GM21786 (cell line): ENCODE results near the gene VPS13D.
"Not testable (repeated sequence)": the region's sequence is repeated elsewhere in the genome, so short reads cannot be mapped to it uniquely, and the experiment has no call there.

Source experiments
- ATAC-seq: cut with Tn5 transposase; IDR thresholded peaks from one replicate; pipeline ENCODE4 v1.9.1; 2021; ENCODE audit not compliant: unreplicated experiment

The VPS13D gene

DNA sequence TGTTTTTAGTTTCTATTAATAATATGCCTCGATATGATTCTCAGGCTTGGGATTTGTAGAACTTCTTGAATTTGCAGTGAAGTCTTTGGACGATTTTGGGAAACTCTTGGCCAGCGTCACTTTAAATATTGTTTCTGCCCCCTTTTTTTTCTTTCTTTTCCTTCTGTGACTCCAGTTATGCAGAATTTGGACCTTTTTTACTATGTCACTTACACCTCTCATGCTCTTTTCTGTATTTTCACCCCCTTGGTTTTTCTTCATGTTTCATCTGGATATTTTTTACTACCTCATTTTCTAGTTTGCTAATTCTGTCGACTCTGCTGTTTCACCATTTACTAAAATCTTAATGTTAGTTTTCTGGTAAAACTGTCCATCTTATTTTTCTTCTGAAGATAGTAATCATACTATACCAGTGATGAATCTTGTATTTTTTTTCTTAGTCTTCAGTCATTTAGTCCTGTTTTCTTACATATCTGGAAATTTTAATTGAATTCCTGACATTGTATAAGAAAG lies 214.6 kb downstream of the VPS13D start:
- ATAC-seq, result no peak

DNA sequence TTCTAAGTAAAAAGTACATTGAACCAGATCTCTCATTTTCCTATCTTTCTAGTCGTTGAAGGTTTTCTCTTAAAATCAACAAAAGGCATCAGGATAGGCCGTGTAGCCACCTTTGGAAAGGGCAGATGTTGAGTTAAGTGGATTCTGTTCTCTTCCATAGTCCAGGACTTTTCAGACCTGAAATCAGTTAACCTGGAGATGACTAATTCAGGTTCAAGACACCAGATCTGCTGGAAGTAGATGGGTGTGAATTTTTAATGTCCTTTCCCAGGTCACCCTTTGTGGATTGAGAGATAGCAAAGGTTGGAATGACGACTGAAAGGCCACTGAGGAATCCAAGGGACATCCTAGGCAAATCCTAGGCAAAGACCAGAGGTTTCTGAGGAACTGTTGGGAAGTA lies 215.4 kb downstream of the VPS13D start:
- ATAC-seq, result no peak

DNA sequence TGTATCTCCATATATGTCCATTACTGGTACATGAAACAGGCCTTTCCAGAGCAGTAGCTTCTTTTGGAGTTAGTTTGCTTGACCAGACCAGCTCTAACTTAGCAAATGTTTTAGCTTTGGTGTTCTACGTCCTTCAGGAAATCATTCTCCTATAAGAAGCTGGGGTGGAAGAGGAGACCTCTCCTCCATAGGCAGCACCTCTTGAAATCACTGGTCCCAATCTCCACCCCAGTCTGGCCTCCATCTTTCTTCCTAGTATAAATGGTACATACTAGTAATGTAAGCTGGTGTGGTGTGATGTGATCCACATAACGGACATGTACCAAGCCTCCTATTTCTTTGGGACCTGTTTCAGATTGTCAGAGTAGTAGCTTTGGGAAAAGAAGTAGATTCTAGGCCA lies 216.8 kb downstream of the VPS13D start:
- no peak for ATAC-seq

DNA sequence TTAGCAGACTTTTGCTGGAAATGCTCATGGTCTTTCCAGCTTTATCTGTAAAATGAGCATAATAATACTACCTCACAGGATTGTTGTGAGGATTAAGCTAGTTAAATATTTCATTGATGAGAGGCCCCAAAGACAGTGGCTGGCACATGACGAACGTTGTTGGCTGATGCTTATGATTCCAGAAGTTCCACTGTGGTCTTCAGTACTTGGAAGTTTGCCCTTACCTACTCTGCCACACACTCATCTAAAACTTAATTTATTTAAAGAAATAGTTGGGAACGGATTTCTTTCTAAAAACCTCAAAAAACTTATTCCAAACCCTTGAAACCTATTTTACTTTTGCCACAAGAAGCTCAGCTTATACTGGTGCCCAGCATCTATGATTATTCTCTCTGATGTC lies 217.5 kb downstream of the VPS13D start:
- no peak for ATAC-seq

DNA sequence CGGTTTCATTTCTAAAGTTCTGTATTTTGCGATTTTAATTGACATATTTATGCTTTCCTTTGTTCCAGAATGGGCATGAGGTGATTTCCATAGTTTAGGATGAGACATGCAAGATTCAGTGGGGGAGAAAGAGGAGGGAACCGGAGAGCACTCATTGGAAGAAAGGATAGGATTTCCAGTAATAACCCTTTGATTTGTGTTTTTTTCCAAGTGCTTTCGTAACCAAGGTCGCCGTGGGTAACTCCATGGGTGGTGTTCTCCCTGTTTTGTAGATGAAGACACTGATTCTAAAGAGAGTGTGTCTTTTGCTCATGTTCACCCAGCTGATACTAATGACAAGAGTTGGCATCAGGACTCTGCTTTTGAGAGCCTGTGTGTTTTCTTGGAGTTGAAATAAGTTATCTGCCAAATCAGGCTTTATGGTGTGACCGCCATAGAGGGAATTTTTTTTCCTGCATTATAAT lies 218.1 kb downstream of the VPS13D start:
- no peak for ATAC-seq

DNA sequence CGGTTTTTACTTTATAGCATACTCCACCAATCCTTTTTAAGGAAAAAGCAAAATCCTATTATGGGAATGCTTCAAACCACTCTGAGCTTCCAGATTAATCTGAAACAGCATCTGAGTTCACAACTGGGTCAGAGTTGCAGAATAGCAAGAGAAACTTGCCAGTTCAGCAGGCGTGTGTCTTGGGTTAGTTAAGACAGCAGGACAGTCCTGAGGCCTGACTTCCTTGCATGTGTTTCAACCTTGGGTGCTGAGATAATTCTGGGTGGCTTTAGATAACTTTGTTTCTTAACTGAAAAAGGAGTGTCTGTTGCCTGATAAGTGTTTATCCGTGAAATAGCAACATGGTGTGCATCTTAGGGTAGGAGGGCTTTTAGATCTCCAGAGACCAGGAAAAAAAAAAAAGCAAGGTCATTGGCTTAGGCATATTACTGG lies 218.9 kb downstream of the VPS13D start:
- no peak for ATAC-seq

DNA sequence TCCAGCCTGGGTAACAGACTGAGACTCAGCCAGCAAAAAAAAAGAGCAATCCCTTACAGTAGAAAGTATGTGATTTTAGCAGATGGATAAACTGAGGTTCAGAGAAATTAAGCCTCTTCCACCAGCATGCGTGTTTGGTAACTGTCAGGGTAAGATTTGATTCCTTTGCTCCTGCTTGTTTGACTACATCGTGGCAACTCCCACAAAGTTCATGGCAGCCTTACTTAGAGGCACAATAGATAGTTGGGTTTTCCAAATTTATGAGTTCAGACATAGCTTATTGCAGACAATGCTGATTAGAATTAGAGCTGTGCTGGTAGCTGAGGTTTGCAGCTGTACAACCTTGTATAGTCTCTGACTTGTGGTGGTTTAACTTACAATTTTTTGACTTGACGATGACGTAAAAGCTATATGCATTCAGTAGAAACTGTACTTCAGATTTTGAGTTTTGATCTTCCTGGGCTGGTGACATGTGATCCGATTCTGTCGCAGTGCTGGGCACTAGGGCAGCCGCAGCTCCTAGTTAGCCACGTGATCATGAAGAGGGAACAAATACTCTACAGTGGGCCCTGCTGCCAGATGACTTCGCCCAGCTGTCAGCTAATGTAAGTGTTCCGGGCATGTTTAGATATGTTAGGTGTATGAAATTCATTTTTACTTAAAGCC lies 220.4 kb downstream of the VPS13D start:
- no peak for ATAC-seq

DNA sequence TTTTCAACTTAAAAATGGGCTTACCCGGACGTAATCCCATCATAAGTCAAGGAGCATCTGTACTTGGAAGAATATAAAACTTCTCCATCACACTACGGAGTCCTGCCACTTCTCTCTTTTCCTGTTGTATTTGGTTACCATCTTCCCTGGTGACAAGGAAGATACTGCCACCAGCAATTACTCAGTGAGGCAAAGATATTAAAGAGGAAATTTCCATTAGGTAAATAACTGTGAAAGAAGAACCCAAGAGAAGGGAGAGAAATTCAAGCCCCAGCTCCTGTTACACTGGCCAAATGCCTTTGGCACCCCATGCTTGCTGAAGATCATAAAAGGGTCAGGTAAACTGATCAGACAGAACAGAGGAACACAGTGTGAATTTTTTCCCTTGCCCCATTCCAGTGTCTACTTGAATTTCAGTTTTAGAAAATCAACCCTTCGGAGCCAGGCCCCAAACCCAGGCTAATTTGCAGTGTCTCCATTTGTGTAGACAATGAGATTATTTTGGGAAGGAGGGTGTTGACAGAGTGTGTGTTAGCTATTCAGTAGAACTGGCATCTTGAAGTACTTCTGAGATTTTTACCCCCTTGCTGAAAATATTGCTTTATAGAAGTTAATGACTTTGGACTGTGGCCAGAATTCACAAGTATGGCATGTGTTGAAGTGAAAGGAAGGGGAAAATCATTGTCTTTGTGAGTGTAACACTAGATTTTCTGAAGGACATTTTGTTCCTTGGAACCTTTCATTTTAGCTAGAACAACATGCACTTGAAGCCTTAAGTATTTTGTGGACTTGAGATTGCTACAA lies 221.1 kb downstream of the VPS13D start:
- ATAC-seq, result no peak

DNA sequence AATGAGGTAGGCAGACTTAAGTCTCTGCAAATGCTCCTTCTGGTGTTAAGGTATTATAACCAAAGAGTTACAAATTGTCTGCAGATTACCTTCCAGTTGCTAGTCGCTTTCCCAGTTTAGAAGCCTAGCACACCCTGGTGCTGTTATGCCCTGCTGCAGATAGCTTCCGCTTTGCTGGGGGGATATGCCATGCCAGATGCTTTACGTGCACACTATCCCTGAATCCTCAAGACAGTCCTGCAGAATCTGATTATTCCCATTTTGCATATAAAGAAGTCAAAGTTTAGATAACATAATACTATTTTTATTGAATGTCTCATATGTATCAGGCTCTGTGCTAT lies 221.7 kb downstream of the VPS13D start:
- ATAC-seq, result no peak

DNA sequence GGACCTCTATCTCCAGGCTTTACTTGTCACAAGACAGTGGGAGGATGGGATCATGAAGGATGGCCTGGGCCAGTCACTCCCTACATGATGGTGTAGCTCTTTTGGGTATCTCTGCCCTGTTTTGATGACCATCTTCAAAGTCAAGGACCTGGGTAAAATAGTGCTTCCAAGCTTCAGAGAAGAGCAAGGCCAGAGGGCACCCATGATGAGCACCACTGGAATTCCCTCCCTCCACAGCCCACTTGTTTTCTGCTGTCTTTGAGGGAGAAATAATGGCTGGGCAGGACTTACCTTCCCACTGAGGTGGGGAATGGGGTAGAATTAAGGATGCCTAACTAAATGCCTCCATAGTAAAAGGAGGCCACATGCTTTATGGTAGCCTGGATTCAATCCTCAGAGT lies 222.4 kb downstream of the VPS13D start:
- ATAC-seq, result no peak

DNA sequence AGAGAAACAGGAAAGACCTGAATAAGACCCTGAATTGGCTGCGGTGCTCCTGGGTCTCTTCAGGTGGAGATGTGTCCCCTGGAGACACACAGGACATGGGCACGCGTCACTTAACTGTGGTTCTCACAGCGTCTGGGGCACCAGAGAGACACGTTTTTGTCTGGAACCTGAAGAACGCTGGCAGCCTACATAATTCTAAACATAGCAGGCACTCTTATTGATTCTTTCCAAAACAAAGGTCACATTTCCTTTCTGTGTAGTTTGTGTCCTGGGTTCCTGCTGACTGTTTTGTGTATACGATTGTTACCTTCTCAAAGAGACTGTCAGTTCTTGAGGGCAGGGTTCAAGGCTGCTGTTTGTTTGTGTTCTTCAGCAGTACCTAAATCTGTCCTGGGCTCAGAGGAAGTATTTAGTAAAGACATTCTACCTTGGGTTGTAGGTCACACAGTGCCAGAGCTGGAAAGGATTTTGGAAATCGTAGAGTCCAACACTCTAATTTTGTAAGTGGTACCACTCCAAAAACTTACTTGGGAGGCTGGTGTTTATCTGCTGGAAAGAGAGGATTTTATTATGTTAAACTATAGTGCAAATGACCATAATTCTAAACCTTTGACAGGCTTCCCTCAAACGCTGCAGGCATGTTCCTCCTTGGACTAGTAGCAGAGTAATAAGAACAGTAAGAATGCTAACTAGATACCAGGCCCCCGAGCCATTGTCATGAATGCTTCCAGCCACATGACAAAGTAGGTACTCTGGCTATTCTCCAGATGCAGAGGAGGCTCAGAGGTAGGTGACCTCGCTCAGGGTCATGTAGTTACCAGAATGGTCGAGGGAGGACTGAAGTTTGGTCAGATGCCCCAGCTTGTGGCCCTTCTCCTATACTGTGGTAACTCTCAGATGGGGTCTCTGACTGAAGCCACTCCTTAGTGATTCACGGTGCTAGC lies 223.8 kb downstream of the VPS13D start:
- no peak for ATAC-seq

DNA sequence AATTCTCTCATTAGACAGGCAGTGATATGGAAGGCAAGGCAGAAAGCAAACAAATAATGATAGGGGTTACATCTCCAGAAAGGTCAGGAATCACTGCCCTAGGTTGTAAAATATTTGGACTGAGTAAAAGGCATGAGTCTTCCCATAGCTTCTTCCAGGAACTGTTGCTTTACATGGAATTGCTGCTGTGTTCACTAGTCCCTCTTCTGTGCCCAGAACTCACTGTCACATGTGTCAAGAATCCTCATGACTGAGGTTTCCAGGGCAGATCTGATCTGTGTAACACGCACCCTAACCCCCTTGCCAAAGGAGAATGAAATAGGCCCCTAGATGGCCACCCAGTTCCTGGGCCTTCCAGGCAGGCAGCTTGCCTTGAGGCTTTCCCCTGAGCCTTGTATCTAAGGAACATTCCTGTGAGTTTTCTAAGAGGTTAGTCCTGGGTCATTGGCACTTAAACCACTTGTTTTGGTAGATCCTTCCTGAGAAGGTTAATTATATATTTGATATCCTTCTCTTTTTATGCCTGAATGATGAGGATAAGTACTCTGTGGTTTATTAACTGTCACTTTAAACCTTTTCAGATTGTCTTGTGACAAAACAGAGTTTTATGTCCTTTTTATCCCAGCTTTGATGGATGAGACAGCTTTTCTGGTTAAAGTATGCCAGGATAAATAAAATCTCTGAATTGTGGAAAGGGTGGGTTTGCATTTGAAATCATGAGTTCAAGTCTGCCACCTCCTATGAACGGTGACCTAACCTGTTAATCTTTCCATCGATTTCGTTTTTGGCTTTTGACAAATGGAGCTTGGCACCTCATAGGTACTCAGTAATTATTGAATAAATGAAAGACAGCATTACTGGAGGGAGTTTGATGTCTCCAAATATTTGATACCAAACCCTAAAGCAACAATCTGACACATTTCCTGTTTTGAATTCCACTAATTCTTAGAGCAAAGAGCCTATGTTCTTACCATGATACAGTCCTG lies 224.9 kb downstream of the VPS13D start:
- ATAC-seq, result no peak

DNA sequence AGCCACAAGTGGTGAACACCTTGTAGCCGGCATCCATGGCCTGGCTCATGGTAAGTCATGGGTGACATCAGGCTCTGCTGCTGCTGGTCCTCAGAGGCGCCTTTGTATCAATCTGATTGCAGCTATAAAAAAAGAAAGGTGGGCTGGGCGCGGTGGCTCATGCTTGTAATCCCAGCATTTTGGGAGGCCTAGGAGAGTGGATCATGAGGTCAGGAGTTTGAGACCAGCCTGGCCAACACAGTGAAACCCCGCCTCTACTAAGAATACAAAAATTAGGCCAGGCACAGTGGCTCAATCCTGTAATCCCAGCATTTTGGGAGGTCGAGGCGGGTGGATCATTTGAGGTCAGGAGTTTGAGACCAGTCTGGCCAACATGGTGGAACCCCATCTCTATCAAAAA lies 226.3 kb downstream of the VPS13D start:
- ATAC-seq, result not testable (repeated sequence)

DNA sequence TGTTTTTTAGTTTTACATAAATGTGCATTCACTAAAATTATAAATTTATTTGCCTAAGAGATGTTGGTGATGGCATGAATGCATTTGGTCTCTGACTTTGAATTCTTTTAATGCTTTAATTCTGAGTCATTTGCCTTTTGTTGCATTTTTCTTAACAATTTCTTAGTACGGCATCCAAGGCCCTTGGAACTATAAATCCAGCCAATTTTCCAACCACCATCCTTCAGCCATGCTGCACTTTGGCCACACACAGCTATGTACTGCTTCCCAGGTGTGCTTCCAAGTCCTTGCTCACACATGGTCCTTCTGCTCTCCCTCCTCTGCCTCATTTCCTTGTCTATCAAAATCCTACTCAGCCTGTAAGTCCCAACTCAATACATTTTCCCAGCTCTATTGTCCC lies 227.1 kb downstream of the VPS13D start:
- no peak for ATAC-seq

DNA sequence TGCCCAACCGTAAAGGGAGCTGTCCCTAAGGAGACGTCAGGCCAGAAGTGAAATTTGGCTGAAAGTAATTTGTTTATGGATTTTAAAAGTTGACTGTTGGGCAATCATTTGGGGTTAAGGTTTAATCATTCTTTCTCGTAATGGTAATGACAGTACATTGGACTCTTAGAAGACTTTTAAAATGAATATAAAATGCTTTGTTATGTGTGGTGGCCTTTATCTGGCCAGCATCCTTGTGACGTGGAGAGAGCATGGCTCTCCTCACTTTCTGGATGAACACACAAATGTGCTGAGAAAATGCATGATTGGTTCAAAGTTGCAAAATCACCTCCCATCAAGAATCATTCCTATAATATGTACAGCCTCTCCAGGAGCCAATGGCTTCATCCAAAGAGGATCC lies 227.9 kb downstream of the VPS13D start:
- ATAC-seq, result no peak

DNA sequence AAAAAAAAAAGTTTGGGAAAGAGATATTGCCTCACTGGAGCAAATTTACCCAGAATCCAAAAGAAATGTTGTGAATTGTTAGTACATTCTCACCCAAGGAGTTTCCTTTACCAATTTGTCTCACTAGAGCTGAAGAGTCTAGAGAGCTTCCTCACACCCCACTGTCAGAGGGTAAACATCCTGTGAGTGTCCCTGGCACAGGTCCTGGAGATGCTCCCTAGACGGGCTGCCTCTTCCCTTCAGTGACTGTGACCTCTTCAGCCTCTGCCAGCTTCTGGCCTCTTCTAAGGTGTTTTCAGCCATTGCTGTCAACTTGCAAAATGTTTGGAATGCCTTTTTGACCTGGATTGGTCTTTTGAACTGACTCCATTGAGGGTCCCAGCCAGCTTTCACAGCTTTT lies 228.7 kb downstream of the VPS13D start:
- no peak for ATAC-seq

DNA sequence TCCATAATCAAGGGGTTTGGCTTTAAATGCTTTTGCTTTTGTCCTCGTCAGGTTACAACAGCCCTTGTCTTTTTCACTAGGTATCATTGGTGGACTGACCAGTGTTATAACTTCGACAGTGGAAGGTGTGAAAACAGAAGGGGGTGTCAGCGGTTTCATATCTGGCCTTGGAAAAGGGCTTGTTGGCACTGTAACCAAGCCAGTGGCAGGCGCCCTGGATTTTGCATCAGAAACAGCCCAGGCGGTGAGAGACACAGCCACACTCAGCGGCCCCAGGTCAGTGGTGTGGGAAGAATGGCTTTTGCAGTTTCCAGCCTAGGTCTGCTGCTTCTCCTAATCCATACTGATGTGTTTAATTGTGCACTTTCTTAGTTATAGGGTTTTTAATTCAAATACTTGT lies 230.3 kb downstream of the VPS13D start:
- ATAC-seq, result no peak

DNA sequence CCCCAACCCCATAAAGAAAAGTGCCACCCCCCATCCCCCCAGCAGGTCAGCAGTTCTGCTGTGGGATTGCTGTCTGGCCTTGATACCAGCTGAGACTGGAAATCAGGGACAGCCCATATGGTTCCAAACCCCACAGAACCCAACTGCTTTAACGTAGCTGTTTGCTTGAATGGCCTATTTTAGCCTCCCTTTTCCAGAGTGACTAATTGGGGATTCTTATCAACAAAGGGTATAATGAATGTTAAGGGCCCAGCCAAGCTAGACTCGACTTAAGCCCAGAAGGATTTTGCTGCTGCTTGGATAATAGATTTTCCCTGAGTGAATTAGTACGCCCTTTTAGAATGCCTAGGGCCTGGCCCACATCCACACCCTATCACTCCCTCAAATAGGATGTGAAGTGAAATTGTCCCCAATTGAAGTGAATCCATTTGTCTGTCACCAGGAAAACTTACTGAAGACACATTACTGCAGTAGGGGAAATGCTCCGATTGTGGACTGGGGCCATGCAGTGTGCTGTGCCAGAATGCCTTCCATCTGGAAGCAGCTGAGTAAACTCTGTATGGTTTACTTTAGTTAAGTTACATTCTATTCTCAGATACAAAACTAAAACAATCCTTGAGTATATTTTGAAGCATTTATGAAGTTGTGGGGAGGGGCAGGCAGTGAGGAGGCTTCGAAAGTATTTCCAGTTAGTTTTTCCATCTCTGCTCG lies 231.2 kb downstream of the VPS13D start:
- no peak for ATAC-seq

DNA sequence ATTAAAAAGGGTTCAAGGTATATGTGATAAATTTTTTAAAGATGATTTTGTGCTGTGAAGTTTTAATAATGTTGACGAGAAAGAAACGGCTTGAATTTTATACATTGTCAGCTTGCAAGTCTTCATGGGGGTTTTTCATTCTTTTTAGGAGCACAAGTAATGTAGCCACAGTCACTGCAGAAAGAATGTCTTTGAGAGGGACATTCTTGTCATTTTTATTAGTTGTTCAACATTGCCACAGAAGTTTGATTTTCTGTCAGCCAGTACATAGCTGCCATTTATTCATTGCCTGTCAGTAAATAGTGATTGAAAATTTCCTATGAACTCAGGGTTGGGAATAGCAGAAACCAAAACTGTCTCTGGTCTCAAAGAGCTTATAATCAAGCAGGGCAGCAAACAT lies 231.9 kb downstream of the VPS13D start:
- no peak for ATAC-seq

DNA sequence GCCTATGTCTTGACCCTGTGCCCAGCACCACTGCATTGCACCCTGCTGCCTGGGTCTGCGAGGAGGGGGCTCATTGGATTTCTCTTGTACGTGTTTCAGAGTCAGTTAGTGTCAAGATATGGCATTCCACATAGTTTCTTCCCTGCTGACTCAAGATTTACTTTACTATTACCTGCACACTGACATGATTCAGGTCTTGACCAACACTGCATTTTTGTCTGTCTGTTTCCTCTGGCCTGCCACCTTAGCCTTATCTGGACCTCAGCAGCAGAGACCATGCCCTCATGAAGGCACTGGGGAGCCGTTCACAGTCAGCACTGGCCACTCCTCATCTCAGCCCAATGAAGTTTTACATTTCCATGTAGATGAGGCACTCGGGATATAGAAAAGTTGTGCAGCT lies 232.8 kb downstream of the VPS13D start:
- ATAC-seq, result no peak
